NCI-H510A treated with DMSO at 0.1 percent for 48 hours (cell line): ENCODE measurements around the gene PRDM15.

Experiments
- DNase-seq: peaks from one replicate; lab custom pipeline; 2025; lab: John Stamatoyannopoulos, UW

Gene PRDM15

DNA sequence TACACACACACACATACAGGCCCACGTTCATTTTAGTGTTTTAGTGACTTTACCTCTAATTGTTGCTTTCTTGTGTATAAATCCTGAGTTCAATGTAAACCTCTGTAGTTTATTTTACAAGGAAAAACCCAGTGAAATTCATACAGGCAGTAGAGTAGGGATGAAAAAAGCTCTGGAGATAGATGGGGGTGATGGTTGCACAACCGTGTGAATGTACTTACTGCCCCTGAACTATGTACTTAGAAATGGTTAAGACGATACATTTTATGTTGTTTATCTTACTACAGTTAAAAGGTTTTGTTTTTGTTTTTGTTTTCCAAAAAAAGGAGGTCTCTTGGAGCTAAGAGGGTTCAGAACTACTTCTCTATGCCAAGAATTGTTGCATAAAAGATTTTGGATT, 29.7 kb upstream of the PRDM15 start:
- DNase-seq: no peak

DNA sequence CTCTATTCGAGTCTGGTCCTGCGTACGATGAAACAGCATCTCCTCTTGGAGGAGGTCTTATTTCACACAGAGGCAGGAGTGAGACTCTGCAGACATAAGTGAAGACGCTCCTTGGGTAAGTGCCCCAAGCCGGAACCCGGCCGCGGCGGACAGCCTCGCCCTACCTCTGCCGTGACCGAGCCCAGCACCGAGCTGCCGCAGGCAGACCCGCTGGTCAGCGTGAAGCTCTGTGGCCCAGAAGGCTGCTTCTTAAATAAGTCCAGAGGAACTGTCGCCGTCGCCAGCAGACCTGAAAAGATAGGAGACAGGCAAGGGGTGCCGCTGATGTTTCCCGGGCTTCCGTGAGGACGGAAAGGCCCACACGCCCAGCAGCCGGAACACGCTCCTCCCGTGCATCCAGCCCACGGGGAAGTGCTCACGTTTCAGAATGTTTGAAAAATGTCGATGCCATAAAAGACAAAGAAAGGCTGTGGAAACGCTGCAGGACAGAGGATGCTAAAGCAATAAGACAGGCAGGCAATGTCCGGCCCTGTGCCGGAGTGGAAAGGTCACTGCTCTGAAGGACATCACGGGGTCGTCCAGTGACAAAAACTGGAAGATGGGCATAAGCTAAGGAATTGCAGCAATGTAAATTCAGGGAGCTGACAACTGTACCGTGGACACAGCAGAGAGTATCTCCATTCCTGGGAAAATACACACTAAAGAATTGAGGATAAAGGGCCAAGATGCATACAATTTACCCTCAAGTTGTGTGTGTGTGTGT, 28.5 kb upstream of the PRDM15 start:
- DNase-seq: no peak

DNA sequence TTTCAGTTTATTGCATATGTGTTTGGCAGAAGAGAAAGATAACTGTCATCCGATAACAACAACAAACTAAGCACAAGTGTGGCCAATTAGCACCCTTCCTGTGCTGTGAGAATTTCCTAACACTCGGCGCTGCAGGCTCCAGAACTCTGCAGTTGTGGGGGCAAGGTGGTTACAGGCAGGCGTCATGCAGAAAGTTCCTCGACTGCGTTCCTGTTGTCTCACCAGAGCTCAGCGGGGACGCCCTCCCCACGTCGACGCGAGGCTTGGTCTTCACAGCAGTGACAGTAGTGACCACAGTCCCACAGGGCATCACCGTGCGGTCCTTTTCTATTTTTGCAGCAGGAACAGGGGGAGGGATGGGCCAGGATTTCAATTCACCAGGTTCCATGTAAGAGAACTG, 27.6 kb upstream of the PRDM15 start:
- no peak for DNase-seq

DNA sequence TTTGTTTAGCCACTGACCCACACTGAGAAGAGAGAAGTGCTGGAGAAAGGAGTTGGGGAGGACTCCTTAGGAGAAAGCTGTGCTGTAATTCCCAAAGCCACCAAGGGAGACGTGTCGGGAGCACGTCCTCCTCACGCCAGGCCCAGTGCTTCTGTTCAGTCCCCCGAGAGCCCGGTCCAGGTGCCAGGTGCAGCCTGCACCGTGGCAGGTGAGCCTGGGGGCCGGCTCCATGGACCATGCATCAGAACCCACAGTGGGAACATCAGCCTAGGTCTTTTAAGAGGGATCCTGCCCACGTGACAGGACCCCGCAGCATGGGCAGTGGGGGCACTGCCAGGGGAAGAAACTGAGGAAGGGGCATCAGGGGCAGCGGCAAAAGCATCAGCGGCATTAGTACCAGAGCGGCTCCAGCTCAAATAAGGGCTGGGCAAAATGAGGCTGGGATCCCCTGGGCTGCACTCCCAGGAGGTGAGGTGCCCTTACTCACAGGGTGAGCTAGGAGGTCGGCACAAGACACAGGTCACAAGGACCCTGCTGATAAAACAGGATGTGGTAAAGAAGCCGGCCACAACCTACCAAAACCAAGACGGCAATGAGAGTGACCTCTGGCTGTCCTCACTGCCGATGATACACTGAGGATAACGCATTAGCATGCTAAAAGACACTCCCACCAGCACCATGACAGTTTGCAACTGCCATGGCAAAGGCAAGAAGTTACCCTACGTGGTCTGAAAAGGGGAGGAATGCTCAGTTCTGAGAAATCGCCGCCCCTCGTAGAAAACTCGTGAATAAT, 24.6 kb upstream of the PRDM15 start:
- no peak for DNase-seq

DNA sequence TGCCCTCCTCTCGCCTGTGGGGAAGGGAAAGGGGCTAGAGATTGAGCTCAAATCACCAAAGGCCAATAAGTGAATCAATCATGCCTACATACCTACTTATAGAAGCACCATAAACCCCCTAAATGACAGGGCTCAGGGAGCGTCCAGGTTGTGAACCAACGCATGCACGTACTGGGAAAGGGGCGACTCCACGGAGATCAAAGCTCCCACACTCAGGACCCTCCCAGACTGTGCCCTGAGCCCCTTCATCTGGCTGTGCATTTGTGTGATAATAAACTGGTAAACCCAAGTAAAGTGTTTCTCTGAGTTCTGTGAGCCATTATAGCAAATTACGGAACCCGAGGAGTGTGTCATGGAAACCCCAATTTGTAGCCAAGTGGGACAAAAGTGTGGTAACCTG, 23.8 kb upstream of the PRDM15 start:
- no peak for DNase-seq

DNA sequence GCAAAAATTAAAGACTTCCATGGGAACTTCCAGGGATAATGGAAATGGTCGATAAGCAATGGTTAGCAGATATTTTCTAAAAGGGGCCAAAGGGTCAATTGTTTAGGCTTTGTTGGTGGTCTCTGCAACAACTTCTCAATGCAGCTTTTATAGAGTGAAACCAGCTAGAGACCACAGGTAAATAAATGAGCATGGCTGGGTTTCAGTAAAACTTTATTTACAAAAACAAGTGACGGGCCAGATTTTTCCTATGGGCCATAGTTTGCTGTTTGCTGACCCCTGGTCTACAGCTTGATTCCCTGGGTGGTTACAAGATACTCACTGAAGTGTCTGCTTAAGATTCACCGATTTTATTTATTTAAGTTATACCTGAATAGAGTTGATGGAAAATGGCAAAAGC, 22.6 kb upstream of the PRDM15 start:
- DNase-seq: no peak

DNA sequence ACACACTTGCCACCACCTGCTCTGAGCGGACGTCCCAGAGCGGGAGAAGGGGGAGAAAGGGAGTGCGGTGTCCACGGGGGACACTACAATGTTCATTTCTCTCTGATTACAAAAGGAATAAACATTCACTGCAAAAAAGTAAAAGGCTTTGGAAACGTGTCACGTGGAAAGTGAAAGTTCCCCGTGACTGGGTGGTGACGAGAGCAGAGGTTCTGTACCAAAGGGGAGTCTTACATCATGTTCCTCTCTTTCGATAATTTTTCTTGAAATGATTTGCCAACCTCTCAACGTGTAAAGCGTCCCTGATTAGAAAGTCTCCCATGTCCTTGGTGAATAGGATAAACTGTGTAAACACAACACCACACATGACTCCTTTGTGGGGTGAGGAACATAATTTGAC, 22.0 kb upstream of the PRDM15 start:
- no peak for DNase-seq

DNA sequence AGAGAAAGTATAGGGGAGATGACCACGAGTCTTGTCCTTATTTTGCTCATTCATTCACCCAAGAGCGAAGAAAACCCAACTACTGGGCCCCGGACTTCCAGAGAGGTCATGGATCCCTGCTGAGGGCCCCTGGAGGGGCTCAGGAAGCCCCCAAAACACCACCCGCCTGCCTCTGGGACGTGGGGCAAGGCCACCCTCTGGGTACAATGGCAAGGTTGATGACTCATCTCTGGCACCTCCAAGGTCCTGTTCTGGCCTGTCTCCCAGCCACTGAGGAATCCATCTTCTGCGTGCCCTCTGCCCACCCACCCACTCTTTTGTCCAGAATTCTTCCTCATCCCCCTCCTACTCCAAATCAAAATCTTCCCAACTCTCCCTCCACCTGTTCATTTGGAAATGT, 21.3 kb upstream of the PRDM15 start:
- no peak for DNase-seq

DNA sequence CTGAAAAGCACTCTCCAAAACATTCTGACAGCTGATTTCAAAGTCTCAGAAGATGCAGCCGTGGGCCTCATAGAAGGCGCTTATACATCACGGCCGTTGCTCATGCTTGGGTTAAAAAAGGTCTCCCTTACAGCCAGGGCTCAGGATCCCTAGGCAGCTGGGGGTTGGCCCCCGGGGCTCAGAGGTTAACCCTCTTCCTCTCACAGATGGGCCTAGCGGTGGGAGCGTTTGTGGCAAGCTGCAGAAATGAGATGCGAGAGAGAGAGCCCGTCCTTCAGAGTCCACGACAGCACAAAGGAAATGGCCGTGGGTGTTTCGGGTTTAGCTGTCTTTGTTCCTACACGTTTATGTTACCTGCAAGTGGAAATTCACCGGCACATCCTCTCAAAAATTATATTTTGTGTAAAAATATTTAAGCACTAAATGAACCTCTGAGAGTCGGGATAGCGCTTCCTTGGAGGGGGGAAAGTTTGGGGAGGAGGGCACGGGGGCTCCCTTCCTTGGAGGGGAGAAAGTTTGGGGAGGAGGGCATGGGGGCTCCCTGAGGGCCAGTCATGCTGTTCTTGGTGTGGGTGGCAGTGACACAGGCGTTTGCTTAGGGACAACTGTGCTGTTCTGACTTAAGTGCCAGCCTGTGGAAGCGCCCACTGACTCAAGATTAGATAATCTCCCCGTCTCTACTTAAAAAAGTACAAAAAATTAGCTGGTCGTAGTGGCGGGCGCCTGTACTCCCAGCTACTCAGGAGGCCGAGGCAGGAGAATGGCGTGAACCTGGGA, 20.5 kb upstream of the PRDM15 start:
- DNase-seq: no peak

DNA sequence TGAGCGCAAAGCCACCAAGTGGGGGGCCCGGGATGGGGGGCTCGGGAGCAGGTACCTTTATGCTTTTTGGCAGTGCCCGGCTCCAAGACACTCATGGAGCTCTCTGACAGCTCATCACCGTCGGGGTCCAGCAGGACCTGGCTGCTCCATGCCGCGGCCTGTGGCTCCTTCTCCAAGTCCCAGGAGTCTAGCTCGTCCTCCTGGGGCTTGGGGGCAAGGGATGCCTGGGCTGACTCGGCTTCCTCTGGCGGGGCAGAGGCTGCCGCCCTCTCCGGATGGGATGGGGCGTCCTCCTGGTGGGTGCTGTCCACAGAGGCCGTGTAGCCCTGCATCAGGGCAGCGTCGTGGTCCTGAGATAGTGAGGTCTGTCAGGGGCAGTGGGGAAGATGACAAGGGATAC, 19.9 kb upstream of the PRDM15 start:
- DNase-seq: no peak

DNA sequence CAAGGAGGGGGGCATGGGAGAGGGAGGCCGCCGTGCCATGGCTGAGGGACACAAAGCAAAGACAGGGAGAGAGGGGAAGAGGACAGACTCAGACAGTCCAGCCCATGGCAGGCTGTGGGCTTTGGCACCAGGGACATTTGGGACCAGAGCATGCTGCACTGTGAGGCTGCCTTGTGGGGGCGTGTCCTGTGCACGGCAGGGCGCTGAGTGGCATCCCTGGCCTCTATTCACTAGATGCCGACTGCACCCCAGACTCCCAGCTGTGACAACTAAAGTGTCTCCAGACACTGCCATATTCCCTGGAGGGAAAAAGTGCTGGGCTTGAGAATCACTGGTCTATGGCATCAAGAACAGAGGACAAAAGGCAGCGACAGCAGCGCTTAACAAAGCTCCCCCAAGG, 18.6 kb upstream of the PRDM15 start:
- no peak for DNase-seq

DNA sequence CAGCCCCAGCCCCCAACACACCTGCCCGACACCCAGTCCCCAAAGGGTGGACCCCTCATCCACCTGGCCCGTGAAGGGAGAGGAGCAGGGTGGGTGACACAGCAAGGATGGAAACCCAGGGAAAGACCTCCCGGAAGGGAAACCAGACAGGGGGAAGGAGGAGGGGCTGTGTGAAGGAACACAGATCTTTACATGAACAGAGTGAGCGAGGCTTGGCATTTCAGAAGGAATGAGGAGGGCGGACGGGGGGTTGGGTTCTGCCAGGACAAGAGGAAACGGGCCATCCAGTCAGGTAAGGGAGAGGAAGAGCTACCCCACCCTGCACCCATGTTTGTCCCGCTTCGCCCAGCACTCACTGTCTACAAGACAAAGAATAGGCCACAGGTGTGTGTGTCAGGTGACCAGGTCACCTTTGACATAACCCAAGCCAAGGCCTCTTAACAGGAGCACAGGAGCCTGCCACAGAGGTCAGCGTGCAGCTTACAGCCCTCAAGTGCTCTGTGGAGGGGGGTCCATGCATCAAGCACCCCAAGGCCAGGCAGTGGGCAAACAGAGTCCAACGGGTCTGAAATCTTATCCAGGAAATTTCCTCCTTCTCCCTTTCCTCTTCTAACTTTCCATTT, 18.0 kb upstream of the PRDM15 start:
- no peak for DNase-seq

DNA sequence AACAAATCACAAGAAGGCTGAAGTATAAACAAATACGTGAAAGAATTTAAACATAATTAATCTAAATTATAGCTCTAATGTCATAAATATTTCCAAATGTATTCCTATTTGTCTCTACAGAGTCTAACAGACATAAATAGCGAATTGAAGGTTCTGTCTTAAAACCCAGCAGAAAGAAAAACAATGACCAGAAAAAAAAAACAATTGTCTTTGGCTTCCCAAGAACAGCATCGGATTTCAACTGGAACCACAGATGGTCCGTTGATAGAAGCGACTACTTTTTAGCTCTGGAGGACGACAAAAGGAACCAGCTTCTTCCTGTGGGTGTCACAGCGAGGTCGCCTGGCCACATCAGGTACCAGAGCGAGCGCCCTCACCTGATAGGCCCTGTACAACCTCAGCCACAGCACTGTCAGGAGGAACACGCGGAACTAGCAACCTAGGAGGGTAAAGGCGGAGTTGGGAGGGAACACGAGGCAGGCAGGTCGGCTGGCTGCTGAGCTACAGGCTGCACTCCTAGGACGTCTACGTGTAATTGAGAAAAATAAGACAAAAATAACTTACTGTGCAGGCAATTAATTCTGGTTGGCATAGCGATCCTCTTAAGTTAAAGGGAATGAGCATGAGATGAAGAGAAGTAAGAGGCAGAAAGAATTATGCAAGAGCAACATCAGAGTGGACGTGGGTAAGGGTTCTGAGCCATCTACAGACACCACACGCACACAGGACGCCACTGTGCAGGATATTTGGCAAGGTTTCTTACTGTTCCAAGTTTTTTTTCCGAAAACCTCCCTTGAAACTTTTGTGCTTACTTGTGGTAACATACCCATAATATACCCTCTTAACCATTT, 16.7 kb upstream of the PRDM15 start:
- no peak for DNase-seq

DNA sequence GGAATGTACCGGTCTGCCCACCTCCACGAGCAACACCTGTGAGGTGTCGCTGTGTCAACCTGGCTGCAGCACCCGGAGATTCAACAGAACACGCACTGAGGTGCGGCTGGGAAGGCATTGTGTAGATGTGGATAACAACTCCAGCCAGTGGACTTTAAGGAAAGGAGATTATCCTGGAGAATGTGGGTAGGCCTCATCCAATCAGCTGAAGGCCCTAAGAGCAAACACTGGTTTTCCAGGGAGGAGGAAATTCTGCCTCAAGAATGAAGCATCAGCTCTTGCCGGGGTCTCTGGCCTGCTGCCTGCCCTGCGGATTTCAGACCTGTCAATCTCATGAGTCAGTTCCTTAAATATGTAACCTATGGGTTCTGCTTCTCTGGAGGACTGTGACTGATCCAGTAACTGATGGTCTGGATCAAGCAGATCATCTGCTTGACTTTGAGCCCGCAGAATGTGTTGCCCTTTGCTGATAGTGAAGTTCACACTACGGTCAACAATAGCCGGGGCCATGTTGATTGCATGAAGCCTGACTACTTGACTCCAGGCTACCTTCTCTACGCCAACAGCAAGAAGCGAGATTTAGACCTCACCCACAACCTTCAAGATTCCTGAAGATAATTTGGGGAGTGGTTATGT, 15.9 kb upstream of the PRDM15 start:
- no peak for DNase-seq

DNA sequence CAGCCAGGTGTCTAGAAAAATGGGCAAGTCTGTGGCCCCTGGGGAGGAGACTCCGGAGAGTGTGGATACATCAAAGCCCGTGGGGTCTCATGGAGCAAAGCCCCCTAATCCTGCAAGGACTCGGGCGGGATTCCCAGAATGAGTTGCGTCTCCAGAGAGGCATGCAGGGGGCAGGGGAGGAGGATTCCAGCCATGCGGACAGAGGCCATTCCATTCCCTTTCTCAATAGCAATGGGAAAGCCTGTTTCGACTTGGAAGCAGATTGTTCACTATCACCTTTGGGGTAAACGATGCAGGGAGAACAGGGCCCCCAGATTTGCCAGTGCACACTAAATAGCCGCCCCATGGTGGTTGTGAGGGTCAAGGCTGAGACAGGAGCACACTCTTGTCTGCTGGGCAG, 15.4 kb upstream of the PRDM15 start:
- DNase-seq: no peak

DNA sequence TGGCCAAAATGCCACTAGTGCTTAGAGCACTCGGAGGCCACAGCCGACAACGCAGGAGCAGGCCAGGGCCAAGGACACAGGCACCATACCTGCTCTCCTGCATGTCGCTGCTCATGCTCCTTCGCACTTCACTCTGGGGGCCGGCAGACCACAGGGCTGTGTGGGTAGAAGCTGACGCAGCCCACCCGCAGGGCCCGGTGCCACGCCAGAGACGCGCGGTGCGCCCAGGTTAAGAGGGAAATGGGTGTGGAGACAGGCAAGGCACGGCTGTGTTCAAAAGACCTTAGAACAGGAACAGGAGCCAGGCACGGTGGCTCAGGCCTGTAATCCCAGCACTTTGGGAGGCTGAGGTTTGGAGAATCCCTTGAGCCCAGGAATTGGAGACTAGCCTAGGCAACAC, 13.6 kb upstream of the PRDM15 start:
- DNase-seq: no peak

DNA sequence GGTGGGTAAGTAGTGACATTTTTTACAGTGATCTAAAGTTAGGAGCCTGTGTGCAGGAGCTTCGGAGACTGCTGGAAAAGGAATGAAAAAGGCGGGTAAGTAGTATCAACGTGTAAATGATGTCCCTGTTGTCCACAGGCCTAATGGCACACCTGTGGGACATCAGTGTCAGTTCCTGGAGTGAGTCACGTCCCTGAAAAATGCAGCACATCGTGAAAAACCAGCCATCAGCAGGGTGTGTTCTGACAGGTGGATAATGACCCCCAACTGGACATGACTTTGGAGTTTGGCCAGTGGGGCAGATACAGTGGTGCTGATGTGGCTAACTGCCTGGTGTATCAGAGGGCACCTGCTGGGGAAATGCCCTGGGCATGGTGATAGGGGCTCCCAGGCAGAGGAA, 12.0 kb upstream of the PRDM15 start:
- no peak for DNase-seq

DNA sequence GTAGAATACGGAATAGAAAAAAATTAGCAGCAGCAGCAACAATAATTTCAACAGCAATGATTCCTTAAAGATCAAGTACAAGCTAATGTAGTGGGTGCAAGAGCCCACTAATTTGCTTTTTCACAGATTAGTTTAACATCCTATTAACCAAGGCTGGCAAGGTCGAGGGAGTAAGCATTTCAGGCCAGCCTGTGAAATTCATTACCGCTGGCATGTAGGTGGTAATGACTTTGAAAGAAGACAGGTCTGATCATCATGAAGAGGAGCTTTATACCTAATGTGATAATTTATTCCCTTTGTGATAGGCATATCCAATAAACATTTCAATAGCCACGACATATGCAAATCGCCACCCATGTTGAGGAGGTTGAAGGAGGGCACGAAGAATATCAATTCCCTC, 11.2 kb upstream of the PRDM15 start:
- no peak for DNase-seq

DNA sequence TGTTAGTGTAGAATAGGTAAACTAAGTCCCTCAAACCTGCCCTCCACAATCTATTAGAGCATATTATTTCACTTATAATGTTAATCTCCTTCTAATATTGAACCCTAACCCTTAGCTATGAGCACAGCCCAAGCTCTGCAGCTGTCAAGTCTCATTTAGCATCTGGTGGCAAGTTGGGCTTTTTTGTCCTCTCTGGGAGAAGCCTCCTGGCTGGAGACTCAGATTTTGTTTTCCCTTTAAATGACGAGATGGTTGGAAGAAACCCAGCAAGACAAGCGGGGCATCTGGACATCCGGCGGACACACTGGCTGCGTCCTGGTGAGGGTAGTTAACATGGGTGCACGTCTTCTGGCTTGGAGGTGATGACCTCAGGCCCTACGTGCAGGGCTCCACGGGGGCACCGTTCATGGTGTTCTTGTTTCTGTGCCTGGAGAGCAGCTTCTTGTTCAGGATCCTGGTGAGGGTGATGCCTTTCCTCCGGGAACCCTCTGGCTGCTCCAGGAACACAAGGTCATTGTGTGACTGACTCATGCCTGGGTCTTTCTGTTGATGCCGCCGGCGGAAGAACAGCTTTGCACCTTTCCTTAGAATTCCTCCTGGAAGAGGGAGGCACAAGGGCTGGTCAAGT, 9.7 kb upstream of the PRDM15 start:
- DNase-seq: no peak

DNA sequence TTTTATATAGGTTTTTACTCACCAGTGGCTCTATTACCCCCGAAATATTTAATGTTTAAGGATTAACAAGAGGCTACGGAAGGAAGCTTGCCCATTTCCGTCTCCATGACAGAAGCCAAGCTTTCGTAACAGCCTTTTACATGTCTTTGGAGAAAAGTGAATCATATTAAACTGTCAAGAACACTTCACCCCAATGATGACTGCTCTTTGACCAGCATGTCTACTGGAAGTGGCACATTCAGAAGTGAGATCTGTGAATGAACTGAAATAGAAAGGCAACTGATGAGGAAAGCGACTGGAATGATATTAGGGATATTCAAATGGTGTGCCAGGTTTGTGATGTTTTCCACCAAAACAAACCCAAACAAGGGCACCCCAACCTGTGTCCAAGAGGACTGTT, 8.5 kb upstream of the PRDM15 start:
- DNase-seq: no peak

DNA sequence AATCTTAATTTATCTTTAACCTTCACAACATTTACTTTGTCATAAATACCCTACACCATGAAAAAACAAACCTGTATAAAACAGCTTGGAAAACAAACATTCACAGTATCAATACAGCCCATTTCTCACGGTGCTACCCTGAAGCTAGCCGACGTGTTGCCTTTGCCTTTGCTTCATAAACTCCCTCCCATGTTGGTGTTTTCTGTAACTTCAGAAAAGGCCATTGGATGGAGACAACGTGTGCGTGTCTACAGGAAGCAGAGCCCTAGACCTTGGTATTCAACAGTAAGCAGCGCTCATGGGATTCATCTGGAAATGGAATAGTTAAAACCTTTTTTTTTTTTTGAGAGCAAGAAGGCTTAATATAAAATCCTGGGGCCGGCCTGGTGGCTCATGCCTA, 7.2 kb upstream of the PRDM15 start:
- peak; percentile 42 for DNase-seq
